Measurements from ENCODE around the gene DCC.

DCC gene

GRCh38 chr18:52598921-52599320 lies 258.9 kb downstream of the DCC start:
- Histone ChIP-seq H3K9me3 (ENCODE audit: control insufficient read depth, low read length) (no peaks in the 10 kb centered on the region), H3K27me3 (replicated peaks; ENCODE audit: control insufficient read depth, insufficient read depth, low read length, poor library complexity, severe bottlenecking) (no peaks in the 10 kb centered on the region), H3K36me3 (ENCODE audit: control insufficient read depth, insufficient read depth, low read length) (no peaks in the 10 kb centered on the region), H3K4me3 (ENCODE audit: insufficient read depth, low read depth, low read length, poor library complexity, severe bottlenecking) (no peak overlapping the region), H3K27ac (ENCODE audit: insufficient read depth, low read length, poor library complexity, severe bottlenecking) (no peak overlapping the region), H3K4me1 (ENCODE audit: control insufficient read depth, insufficient read depth, low read length, poor library complexity, severe bottlenecking) (no peaks in the 10 kb centered on the region)
- DNase-seq: no peak

- H3K27me3 ChIP-seq (replicated peaks; ENCODE audit: control insufficient read depth, insufficient read depth, low read length, poor library complexity, severe bottlenecking): no peaks in the 10 kb centered on the region
- H3K36me3 ChIP-seq (ENCODE audit: control insufficient read depth, insufficient read depth, low read length): no peaks in the 10 kb centered on the region
- DNase-seq: no peak
- no peaks in the 10 kb centered on the region for H3K4me1 ChIP-seq (ENCODE audit: control insufficient read depth, insufficient read depth, low read length, poor library complexity, severe bottlenecking)
- H3K27ac ChIP-seq (ENCODE audit: insufficient read depth, low read length, poor library complexity, severe bottlenecking): no peak overlapping the region
- no peaks in the 10 kb centered on the region for H3K9me3 ChIP-seq (ENCODE audit: control insufficient read depth, low read length)
- no peak overlapping the region for H3K4me3 ChIP-seq (ENCODE audit: insufficient read depth, low read depth, low read length, poor library complexity, severe bottlenecking)
These were observed 262.8 kb downstream of the DCC start for GRCh38 chr18:52602820-52603219.

- Histone ChIP-seq H3K4me1 (ENCODE audit: control insufficient read depth, insufficient read depth, low read length, poor library complexity, severe bottlenecking) (no peaks in the 10 kb centered on the region), H3K27me3 (replicated peaks; ENCODE audit: control insufficient read depth, insufficient read depth, low read length, poor library complexity, severe bottlenecking) (no peaks in the 10 kb centered on the region), H3K9me3 (ENCODE audit: control insufficient read depth, low read length) (no peaks in the 10 kb centered on the region), H3K4me3 (ENCODE audit: insufficient read depth, low read depth, low read length, poor library complexity, severe bottlenecking) (no peak overlapping the region), H3K27ac (ENCODE audit: insufficient read depth, low read length, poor library complexity, severe bottlenecking) (no peak overlapping the region), H3K36me3 (ENCODE audit: control insufficient read depth, insufficient read depth, low read length) (no peaks in the 10 kb centered on the region)
- no peak for DNase-seq
These were observed 265.3 kb downstream of the DCC start for GRCh38 chr18:52605345-52605744.

GRCh38 chr18:52607985-52608384 lies 268.0 kb downstream of the DCC start:
- Histone ChIP-seq H3K36me3 (ENCODE audit: control insufficient read depth, insufficient read depth, low read length) (no peaks in the 10 kb centered on the region), H3K4me3 (ENCODE audit: insufficient read depth, low read depth, low read length, poor library complexity, severe bottlenecking) (no peak overlapping the region), H3K4me1 (ENCODE audit: control insufficient read depth, insufficient read depth, low read length, poor library complexity, severe bottlenecking) (no peaks in the 10 kb centered on the region), H3K27me3 (replicated peaks; ENCODE audit: control insufficient read depth, insufficient read depth, low read length, poor library complexity, severe bottlenecking) (no peaks in the 10 kb centered on the region), H3K27ac (ENCODE audit: insufficient read depth, low read length, poor library complexity, severe bottlenecking) (no peak overlapping the region), H3K9me3 (ENCODE audit: control insufficient read depth, low read length) (no peaks in the 10 kb centered on the region)
- no peak for DNase-seq

- Histone ChIP-seq H3K4me3 (ENCODE audit: insufficient read depth, low read depth, low read length, poor library complexity, severe bottlenecking) (no peak overlapping the region), H3K4me1 (ENCODE audit: control insufficient read depth, insufficient read depth, low read length, poor library complexity, severe bottlenecking) (no peaks in the 10 kb centered on the region), H3K36me3 (ENCODE audit: control insufficient read depth, insufficient read depth, low read length) (no peaks in the 10 kb centered on the region), H3K27me3 (replicated peaks; ENCODE audit: control insufficient read depth, insufficient read depth, low read length, poor library complexity, severe bottlenecking) (no peaks in the 10 kb centered on the region), H3K27ac (ENCODE audit: insufficient read depth, low read length, poor library complexity, severe bottlenecking) (no peak overlapping the region), H3K9me3 (ENCODE audit: control insufficient read depth, low read length) (no peaks in the 10 kb centered on the region)
- no peak for DNase-seq
These were observed 270.6 kb downstream of the DCC start for GRCh38 chr18:52610451-52611115.

GRCh38 chr18:52612406-52612805 lies 272.4 kb downstream of the DCC start:
- Histone ChIP-seq H3K4me1 (ENCODE audit: control insufficient read depth, insufficient read depth, low read length, poor library complexity, severe bottlenecking) (no peaks in the 10 kb centered on the region), H3K9me3 (ENCODE audit: control insufficient read depth, low read length) (no peaks in the 10 kb centered on the region), H3K4me3 (ENCODE audit: insufficient read depth, low read depth, low read length, poor library complexity, severe bottlenecking) (no peak overlapping the region), H3K36me3 (ENCODE audit: control insufficient read depth, insufficient read depth, low read length) (no peaks in the 10 kb centered on the region), H3K27ac (ENCODE audit: insufficient read depth, low read length, poor library complexity, severe bottlenecking) (no peak overlapping the region), H3K27me3 (replicated peaks; ENCODE audit: control insufficient read depth, insufficient read depth, low read length, poor library complexity, severe bottlenecking) (no peaks in the 10 kb centered on the region)
- no peak for DNase-seq

GRCh38 chr18:52615321-52615720 lies 275.3 kb downstream of the DCC start:
- DNase-seq: no peak
- no peaks in the 10 kb centered on the region for H3K9me3 ChIP-seq (ENCODE audit: control insufficient read depth, low read length)
- H3K27me3 ChIP-seq (replicated peaks; ENCODE audit: control insufficient read depth, insufficient read depth, low read length, poor library complexity, severe bottlenecking): no peaks in the 10 kb centered on the region
- H3K4me1 ChIP-seq (ENCODE audit: control insufficient read depth, insufficient read depth, low read length, poor library complexity, severe bottlenecking): no peaks in the 10 kb centered on the region
- H3K36me3 ChIP-seq (ENCODE audit: control insufficient read depth, insufficient read depth, low read length): no peaks in the 10 kb centered on the region
- no peak overlapping the region for H3K27ac ChIP-seq (ENCODE audit: insufficient read depth, low read length, poor library complexity, severe bottlenecking)
- H3K4me3 ChIP-seq (ENCODE audit: insufficient read depth, low read depth, low read length, poor library complexity, severe bottlenecking): no peak overlapping the region

- no peak for DNase-seq
- Histone ChIP-seq H3K9me3 (ENCODE audit: control insufficient read depth, low read length) (no peaks in the 10 kb centered on the region), H3K4me1 (ENCODE audit: control insufficient read depth, insufficient read depth, low read length, poor library complexity, severe bottlenecking) (no peaks in the 10 kb centered on the region), H3K4me3 (ENCODE audit: insufficient read depth, low read depth, low read length, poor library complexity, severe bottlenecking) (no peak overlapping the region), H3K27me3 (replicated peaks; ENCODE audit: control insufficient read depth, insufficient read depth, low read length, poor library complexity, severe bottlenecking) (no peaks in the 10 kb centered on the region), H3K27ac (ENCODE audit: insufficient read depth, low read length, poor library complexity, severe bottlenecking) (no peak overlapping the region), H3K36me3 (ENCODE audit: control insufficient read depth, insufficient read depth, low read length) (no peaks in the 10 kb centered on the region)
These were observed 275.9 kb downstream of the DCC start for GRCh38 chr18:52615943-52616342.

- DNase-seq: no peak
- Histone ChIP-seq H3K36me3 (ENCODE audit: control insufficient read depth, insufficient read depth, low read length) (no peaks in the 10 kb centered on the region), H3K27me3 (replicated peaks; ENCODE audit: control insufficient read depth, insufficient read depth, low read length, poor library complexity, severe bottlenecking) (no peaks in the 10 kb centered on the region), H3K4me1 (ENCODE audit: control insufficient read depth, insufficient read depth, low read length, poor library complexity, severe bottlenecking) (no peaks in the 10 kb centered on the region), H3K27ac (ENCODE audit: insufficient read depth, low read length, poor library complexity, severe bottlenecking) (no peak overlapping the region), H3K4me3 (ENCODE audit: insufficient read depth, low read depth, low read length, poor library complexity, severe bottlenecking) (no peak overlapping the region), H3K9me3 (ENCODE audit: control insufficient read depth, low read length) (no peaks in the 10 kb centered on the region)
These were observed 277.9 kb downstream of the DCC start for GRCh38 chr18:52617931-52618330.

- Histone ChIP-seq H3K4me3 (ENCODE audit: insufficient read depth, low read depth, low read length, poor library complexity, severe bottlenecking) (no peak overlapping the region), H3K9me3 (ENCODE audit: control insufficient read depth, low read length) (no peaks in the 10 kb centered on the region), H3K27me3 (replicated peaks; ENCODE audit: control insufficient read depth, insufficient read depth, low read length, poor library complexity, severe bottlenecking) (no peaks in the 10 kb centered on the region), H3K27ac (ENCODE audit: insufficient read depth, low read length, poor library complexity, severe bottlenecking) (no peak overlapping the region), H3K4me1 (ENCODE audit: control insufficient read depth, insufficient read depth, low read length, poor library complexity, severe bottlenecking) (no peaks in the 10 kb centered on the region), H3K36me3 (ENCODE audit: control insufficient read depth, insufficient read depth, low read length) (no peaks in the 10 kb centered on the region)
- DNase-seq: no peak
These were observed 281.0 kb downstream of the DCC start for GRCh38 chr18:52620926-52621439.
